NCI-H2196 treated with DMSO at 0.1 percent for 48 hours (cell line): ENCODE results near the gene PTPRCAP.
A peak's percentile ranks its signal among the peaks of the same experiment; 100 is the strongest.
"Not testable (repeated sequence)": the region's sequence is repeated elsewhere in the genome, so short reads cannot be mapped to it uniquely, and the experiment has no call there.

ENCODE experiments used
- DNase-seq: peaks from one replicate; lab custom pipeline; 2025; ENCODE audit not compliant: unreplicated experiment; lab: John Stamatoyannopoulos, UW

Gene PTPRCAP

GRCh38 chr11:67410984-67411784 lies 26.3 kb downstream of the PTPRCAP start:
- no peak for DNase-seq

- no peak for DNase-seq
These were observed 27.1 kb downstream of the PTPRCAP start for GRCh38 chr11:67410369-67410831.

GRCh38 chr11:67409781-67410368 lies 27.6 kb downstream of the PTPRCAP start:
- DNase-seq: no peak

- no peak for DNase-seq
These were observed 28.2 kb downstream of the PTPRCAP start for GRCh38 chr11:67409261-67409666.

GRCh38 chr11:67408437-67409200 lies 28.9 kb downstream of the PTPRCAP start:
- DNase-seq: no peak

GRCh38 chr11:67407688-67408163 lies 29.8 kb downstream of the PTPRCAP start:
- DNase-seq: no peak

GRCh38 chr11:67406969-67407687 lies 30.4 kb downstream of the PTPRCAP start:
- DNase-seq: no peak

GRCh38 chr11:67406420-67406968 lies 31.0 kb downstream of the PTPRCAP start:
- DNase-seq: no peak

- no peak for DNase-seq
These were observed 31.7 kb downstream of the PTPRCAP start for GRCh38 chr11:67405688-67406339.

- DNase-seq: no peak
These were observed 32.3 kb downstream of the PTPRCAP start for GRCh38 chr11:67405196-67405567.

GRCh38 chr11:67404515-67405195 lies 32.8 kb downstream of the PTPRCAP start:
- no peak for DNase-seq

- DNase-seq: not testable (repeated sequence)
These were observed 34.4 kb downstream of the PTPRCAP start for GRCh38 chr11:67403085-67403484.

GRCh38 chr11:67402192-67402839 lies 35.2 kb downstream of the PTPRCAP start:
- not testable (repeated sequence) for DNase-seq

- peak; percentile 76 for DNase-seq
These were observed 35.8 kb downstream of the PTPRCAP start, which contains the start of gene PPP1CA for GRCh38 chr11:67401495-67402191. PPP1CA (minus strand) TSS chr11:67401858; CDS start chr11:67401782, 76 bp downstream.

- DNase-seq: no peak
These were observed 36.5 kb downstream of the PTPRCAP start for GRCh38 chr11:67400942-67401494.

GRCh38 chr11:67400251-67400941 lies 37.1 kb downstream of the PTPRCAP start:
- DNase-seq: no peak
